Measurements from ENCODE around the gene HSPA2. TPM values are rescaled to one million over a fixed set of nuclear protein-coding genes. Genes with fewer than 3 reads are reported as not detected.

Gene HSPA2
- total RNA-seq = 1 to 10 TPM; 4.3 to 7.2 (median 5.6) TPM
- polyA plus RNA-seq = 1 to 10 TPM; 3.3 to 5.3 TPM

- intact Hi-C loops (cut with DNase I) = no loop called here
- Histone ChIP-seq H3K27me3 (no peaks in the 10 kb centered on the region), H3K9me3 (no peaks in the 10 kb centered on the region), H3K27ac (peak within 1 kb of the TSS; percentile 70 to 86 (median 81)), H3K4me3 (peak within 1 kb of the TSS; percentile 46 to 63 (median 60)), H3K36me3 (no peaks in the 10 kb centered on the region), H3K4me1 (peaks cover 0 to 14% (median 0%) of the 10 kb centered on the region in 3 donors)
- FAIRE-seq (peak; percentile 97), ATAC-seq (peak; percentile 89 to 95 (median 91)), DNase-seq (peak; percentile 99 to 100 (median 100))
- WGBS, 2 donors = 7 to 8% methylated on average over 79 of the region's 79 CpGs
- peak; percentile 46 to 71 (median 64) for TF ChIP-seq CTCF (IDR thresholded peaks at IDR 0.05)
These were observed at the start of gene HSPA2 for GRCh38 chr14:64540208-64541202. TSS of gene HSPA2 (plus strand) at chr14:64540741. CDS start at chr14:64540850, 109 bp downstream.

- Histone ChIP-seq H3K36me3 (peaks cover 0 to 16% (median 0%) of the 10 kb centered on the region in 3 donors), H3K4me3 (no peak overlapping the region), H3K27ac (no peak overlapping the region), H3K4me1 (no peaks in the 10 kb centered on the region), H3K9me3 (no peaks in the 10 kb centered on the region), H3K27me3 (no peaks in the 10 kb centered on the region)
- FAIRE-seq = no peak
- WGBS, 2 donors = 75 to 80% methylated on average over 2 of the region's 2 CpGs
- TF ChIP-seq CTCF (IDR thresholded peaks at IDR 0.05) = no peak
- ATAC-seq = no peak
- DNase-seq = no peak
- intact Hi-C loops (cut with DNase I) = no loop called here
These were observed 48.9 kb upstream of the HSPA2 start for GRCh38 chr14:64491637-64492036.

- 83% methylated on average over 3 of the region's 3 CpGs for WGBS, 2 donors
- no peak for FAIRE-seq
- intact Hi-C loops (cut with DNase I) = no loop called here
These were observed 47.1 kb upstream of the HSPA2 start for GRCh38 chr14:64493455-64493854.

GRCh38 chr14:64495252-64495651 is 45.3 kb upstream of the HSPA2 start:
- Histone ChIP-seq H3K27ac (no peak overlapping the region), H3K4me3 (no peak overlapping the region), H3K4me1 (no peaks in the 10 kb centered on the region), H3K36me3 (peaks cover 0 to 7% (median 0%) of the 10 kb centered on the region in 3 donors), H3K9me3 (no peaks in the 10 kb centered on the region), H3K27me3 (no peaks in the 10 kb centered on the region)
- DNase-seq (no peak), FAIRE-seq (no peak), ATAC-seq (no peak)
- TF ChIP-seq CTCF (IDR thresholded peaks at IDR 0.05) = no peak
- intact Hi-C loops (cut with DNase I) = no loop called here

More at GRCh38 chr14:64493455-64493854, 47.1 kb upstream of the HSPA2 start:
- Histone ChIP-seq H3K4me3 (no peak overlapping the region), H3K36me3 (peaks cover 0 to 14% (median 0%) of the 10 kb centered on the region in 3 donors), H3K9me3 (no peaks in the 10 kb centered on the region), H3K4me1 (no peaks in the 10 kb centered on the region), H3K27ac (no peak overlapping the region), H3K27me3 (no peaks in the 10 kb centered on the region)
- ATAC-seq = no peak
- TF ChIP-seq CTCF (IDR thresholded peaks at IDR 0.05) = no peak
- DNase-seq = no peak

- no peak for ATAC-seq
- Histone ChIP-seq H3K4me1 (peaks cover 4 to 12% (median 7%) of the 10 kb centered on the region in 3 donors), H3K9me3 (no peaks in the 10 kb centered on the region), H3K4me3 (no peak overlapping the region), H3K27me3 (no peaks in the 10 kb centered on the region), H3K36me3 (peaks cover 0 to 7% (median 0%) of the 10 kb centered on the region in 3 donors), H3K27ac (no peak overlapping the region)
- no peak for FAIRE-seq
- no peak for DNase-seq
- TF ChIP-seq CTCF (IDR thresholded peaks at IDR 0.05) = no peak
- intact Hi-C loops (cut with DNase I) = no loop called here
These were observed 43.8 kb upstream of the HSPA2 start for GRCh38 chr14:64496764-64497163.
